HTR-8/SVneo (cell line): ENCODE measurements around the gene CBX7.
A peak's percentile ranks its signal among the peaks of the same experiment; 100 is the strongest.

Experiments
- DNase-seq: peaks from one replicate; pipeline ENCODE4 v3.0.0; 2011; ENCODE audit warnings: low spot score, mixed read lengths; ENCODE audit not compliant: insufficient read length
- FAIRE-seq: peaks from 2 replicates; lab custom pipeline; 2011; peaks lifted over from hg19 to GRCh38; lab: Jason Lieb, UNC

The CBX7 gene

DNA sequence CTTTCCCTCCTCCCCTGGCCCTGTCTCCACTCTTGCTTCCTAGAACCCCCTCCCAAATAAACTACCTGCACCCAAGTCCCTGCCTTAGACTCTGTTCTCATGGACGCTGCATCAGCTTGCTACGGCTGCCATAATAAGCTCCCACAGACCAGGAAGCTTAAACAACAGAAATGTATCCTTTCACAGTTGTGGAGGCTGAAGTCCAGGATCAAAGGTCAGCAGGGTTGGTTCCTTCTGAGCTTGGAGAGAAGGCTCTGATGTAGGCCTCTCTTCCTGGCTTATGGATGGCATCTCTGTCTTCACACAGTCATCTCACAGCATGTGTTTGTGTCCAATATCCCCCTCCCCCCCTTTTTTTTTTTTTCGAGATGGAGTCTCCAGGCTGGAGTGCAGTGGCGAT is 23.4 kb downstream of the CBX7 start:
- DNase-seq (no peak), FAIRE-seq (no peak)

DNA sequence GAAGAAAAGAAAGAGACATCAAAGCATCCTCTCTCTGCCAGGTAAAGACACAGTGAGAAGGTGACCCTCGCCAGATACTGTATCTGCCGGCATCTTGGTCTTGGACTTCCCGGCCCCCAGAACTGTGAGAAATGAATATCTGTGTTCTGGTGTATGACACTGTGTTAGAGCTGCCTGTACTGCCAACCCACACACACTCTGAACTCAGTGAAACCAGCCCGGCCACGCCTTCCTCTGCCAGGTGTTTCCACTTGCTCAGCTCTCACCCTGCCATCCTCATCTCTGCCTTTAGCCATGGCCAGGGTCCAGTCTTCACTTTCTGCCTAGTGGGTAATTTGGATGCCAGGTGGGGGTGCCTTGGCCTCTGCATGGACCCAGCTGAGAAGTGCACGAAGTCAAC is 24.0 kb downstream of the CBX7 start:
- DNase-seq (no peak), FAIRE-seq (no peak)

DNA sequence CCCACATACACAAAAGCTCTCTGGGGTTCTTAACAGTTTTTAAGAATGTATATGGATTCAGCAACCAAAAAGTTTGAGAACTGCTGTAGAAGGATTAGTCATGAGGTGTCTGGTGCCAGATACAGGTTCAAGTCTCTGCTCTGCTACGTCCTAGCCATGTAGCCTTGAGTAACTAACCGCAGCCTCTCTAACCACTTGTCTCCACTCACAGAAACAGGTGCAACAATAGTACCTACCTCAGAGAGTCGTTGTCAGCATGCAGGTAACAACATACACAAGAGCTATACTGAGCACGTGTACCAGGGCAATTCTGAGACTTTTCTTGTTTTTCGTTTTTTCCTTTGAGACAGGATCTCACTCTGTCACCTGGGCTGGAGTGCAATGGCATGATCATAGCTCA is 26.9 kb downstream of the CBX7 start:
- FAIRE-seq, result no peak
- DNase-seq, result no peak

DNA sequence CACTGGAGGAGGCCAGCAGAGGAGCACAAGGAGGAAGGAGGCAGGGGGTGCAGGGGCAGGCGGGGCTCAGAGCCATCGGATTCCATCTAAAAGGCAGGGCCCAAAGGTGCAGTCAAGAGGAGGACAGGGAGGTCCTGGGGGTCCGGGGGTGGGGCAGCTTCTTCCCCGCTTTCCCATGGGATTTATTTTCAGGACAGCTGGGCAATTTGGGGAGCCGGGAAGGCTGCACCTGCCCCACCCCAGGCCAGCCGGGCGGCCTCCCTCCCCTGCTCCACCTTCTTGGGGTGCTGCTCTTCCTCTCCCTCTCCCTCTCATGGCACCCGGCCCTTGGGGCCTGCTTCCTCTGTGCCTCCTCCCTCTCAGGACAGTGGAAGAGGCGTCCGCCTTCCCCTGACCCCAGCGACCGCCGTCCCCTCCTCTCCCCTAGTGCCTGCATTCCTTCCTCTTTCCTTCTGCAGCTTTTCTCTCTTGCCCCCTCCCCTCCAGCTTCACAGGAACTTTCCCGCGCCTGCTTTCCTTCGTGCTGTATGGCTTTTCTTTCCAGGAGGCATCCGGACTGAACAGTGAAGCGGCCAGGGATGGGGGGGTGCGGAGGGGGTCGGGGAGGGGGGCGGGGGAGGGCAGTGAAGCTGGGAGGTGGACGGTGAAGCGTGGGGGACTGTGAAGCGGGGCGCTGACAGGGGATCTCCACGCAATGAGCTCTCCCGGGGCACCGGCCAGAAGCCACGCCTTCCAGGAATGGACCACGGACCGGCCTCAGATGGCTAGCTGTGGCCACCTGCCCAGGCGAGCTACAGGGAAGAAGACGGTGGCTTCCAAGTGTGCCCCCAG is 28.5 kb downstream of the CBX7 start:
- FAIRE-seq, result no peak
- no peak for DNase-seq

DNA sequence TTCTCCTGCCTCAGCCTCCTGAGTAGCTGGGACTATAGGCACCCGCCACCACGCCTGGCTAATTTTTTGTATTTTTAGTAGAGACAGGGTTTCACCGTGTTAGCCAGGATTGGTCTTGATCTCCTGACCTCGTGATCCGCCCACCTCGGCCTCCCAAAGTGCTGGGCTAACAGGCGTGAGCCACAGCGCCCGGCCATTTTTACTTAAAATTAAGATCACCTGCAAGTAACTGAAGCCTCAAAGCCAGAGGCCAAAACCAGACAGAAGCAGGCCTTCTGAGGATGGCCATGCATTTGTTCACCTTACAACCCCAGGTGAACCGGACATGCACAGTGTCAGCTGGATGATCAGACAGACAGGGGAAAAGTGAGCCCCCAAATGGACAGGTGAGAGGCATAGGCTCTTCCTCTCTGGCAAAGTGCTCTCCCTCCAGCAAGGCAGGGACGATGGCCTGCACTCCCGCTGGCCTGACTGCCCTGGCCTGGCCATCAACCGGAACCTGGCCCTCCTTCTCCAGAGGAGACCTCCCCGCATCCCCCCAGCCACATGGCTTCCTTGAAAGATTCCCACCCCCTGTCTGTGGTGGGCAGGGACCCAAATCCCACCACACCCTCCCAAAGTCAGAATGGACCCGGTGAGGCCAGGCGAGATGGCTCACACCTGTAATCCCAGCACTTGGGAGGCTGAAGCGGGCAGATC is 29.6 kb downstream of the CBX7 start:
- no peak for DNase-seq
- FAIRE-seq, result no peak

DNA sequence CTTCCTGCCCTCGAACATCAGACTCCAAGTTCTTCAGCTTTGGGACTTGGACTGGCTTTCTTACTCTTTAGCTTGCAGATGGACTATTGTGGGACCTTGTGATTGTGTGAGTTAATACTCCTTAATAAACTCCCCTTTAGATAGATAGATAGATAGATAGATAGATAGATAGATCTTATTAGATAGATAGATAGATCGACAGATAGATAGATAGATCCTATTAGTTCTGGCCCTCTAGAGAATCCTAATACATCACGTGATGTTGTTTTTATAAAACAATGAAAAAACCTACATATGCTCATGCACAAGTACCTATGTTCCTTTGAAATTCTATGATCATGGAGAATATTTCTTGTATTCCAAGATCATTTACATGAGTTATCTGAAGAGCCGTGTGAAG is 31.5 kb downstream of the CBX7 start:
- DNase-seq (no peak), FAIRE-seq (no peak)

DNA sequence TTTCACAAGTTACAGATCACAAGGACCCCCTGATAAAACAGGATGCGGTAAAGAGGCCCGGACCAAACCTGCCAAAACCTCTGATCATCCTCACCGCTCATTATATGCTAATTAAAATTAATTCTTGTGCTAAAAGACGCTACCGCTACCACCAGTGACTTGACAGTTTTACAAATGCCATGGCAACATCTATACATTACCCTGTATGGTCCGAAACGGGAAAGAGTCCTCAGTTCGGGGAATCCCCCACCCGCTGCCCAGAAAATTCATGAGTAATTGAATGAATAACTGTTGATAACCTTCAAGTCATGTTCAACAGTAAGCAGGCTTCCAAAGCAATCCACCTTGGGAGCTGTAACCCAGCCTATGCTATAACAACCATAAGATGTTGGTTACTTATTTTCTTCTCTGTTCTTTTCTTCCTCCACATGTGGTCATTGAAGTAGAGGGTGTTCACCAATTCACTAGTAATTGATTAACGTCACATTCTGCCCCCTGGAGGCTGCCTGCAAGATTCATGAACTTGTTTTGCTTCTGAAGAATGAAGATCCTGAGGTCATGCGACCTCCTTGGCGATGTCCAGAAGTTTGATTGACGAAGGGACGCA is 34.8 kb downstream of the CBX7 start:
- FAIRE-seq, result peak; percentile 82
- peak; percentile 39 for DNase-seq

DNA sequence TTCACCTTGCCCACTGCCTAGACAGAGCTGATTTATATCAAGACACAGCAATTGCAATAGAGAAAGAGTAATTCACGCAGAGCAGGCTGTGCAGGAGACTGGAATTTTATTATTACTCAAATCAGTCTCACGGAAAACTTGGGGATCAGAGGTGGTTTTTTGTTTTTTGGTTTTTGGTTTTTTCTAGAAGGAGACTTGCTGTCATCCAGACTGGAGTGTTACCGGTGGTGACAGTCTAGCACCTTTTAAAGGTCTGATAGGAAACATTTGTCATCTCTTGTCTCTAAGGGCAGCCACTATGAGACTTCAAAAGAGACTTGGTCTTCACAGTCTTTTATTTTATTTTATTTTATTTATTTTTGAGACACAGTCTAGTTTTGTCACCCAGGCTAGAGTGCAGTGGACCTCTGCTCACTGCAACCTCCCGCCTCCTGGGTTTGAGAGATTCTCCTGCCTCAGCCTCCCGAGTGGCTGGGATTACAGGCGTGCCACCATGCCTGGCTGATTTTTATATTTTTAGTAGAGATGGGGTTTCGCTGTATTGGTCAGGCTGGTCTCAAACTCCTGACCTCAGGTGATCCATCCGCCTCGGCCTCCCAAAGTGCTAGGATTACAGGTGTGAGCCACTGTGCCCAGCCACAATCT is 36.4 kb downstream of the CBX7 start:
- no peak for FAIRE-seq
- DNase-seq, result no peak

DNA sequence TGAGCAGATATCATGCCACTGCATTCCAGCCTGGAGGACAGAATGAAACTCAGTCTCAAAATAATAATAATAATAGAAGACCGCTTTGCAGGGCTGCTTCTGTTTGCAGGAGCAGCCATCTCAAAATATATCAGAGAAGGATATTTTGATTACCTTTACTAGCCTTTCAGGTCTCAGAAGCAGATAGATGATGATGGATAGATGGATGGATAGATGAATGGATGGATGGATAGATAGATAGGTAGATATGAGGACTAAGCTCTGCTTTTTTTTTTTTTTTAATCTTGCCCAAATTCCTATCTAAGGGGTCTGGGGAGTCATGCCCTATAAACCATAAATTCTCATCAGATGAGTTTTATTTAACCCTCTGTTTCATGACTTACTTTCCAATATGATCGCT is 36.9 kb downstream of the CBX7 start:
- no peak for DNase-seq
- no peak for FAIRE-seq

DNA sequence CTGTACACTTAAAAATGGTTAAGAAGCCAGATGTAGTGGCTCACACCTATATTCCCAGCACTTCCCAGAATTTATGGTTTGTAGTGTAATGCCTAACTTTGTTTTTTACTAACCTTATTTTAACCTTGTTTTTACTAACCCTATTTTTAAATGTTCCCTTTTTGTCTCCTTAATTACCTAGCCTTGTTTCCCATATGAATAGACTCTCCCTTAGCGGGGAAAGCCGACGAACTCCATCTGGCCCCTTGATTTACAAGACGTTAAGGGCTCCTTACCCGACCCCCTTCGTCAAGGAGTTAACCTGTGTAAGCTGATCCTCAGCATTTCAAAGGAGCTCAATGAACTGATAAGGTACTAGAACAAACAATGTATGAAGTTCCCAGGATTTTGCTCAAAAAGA is 38.4 kb downstream of the CBX7 start:
- no peak for FAIRE-seq
- no peak for DNase-seq

DNA sequence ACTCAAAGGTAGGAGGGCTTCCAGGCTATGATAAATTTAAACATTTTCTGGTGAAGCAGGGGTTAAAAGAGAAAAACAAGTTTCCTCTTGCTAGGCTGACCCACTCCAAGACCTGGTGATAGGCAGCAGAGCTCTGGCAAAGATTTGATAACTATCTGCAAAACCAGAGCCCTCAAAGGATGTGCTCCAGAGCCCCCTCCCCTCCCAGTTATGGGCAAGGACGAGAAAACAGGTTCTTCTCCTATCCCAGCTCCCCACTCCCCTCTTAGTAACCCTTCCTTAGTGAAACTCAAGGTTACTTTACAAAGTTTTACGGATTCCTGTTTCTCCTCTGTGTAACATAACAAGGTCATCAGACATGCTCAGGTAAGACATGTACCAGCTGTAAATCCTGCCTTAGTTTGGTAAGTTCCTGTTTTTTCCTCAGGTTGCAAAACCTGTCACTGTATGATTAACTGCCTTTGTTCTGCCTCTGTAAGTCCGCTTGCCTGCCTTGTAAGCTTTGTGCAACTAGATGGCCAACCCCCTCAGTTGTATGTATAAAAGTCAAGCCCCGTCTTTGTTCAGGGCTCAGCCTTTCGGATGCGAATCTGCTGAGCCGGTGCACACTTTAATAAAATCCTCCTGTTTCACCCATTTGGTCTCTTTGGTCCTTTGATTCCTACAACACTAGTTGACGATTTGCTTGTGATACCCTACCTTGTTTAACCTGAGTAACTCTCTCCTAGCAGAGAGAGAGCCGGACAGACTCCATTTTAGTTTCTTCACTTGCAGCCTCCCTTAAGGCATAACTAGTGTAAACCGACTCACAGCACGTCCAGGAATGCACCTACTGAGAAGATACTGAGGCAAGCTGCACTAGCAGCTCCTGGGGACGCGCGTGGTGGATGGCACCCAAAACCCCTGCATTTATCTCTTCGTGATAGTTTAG is 41.6 kb downstream of the CBX7 start:
- no peak for DNase-seq
- FAIRE-seq, result no peak

DNA sequence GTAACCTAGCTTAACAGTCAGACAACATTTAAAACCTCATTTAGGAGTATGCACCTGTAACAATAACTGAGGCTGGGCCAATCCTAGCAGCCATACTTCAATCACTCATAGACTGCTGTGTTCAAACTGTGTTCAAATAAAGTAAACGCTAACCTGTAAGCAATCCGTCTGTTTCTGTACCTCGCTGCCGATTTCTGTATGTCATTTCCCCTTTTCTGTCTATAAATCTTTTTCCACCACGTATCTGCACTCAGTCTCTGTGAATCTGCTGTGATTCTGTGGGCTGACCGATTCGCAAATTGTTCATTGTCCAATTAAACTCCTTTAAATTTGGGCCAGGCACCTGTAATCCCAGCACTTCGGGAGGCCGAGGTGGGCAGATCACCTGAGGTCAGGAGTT is 43.1 kb downstream of the CBX7 start:
- DNase-seq, result no peak
- FAIRE-seq, result no peak

DNA sequence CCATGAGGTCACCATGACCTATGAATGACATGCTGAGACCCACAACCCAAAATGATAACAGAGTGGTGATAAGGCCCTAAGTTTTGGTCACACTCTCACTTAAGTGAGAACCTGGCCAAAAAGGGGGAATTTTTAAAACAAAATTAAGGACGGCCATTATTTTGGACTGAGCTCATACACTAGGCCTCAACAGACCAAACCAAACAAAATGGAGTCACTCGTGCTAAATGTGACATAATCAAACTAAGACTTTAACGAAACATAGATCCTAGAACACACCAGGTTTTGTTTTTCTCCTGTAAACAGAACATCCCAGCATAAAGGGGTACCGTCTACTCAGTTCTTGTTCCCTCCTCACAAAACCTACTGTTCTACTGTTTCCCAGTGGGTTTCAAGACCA is 44.0 kb downstream of the CBX7 start:
- FAIRE-seq, result no peak
- no peak for DNase-seq

DNA sequence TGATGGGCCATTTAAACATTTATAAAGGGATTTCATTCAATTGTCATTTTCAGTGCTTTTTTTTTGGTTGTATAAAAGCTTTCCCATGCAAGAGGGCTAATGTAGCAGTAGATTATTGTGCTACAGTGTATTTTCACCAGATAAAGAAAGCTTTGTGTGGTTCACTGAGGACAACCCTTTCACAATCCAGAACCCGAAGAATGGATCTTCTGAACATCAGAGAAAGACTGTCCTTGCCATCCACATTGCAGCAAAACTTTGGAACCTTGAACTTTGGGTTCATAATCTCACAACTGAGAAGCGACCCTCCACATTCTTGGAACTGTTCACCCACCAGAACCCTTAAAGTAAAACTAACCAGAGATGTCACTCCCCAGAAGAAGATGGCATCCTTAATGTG is 46.2 kb downstream of the CBX7 start:
- DNase-seq (no peak), FAIRE-seq (no peak)

DNA sequence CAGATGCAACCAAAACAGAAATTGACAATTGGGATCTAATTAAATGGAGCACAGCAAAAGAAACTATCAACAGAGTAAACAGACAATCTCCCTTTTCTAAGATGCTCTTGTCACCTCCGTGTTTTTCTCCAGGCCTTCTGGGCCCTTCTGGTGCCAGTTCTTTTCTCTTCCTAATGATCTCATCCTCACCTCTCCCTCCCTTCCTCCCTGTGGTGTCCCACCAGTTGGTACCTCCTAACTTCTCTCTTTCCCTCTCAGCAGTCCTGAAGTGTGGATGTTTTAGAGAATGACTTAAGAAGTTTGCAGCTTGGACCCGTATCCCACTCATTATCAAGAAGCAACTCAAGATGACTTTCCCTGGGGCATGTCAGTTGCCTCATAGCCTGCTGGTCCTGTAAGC is 49.0 kb downstream of the CBX7 start:
- FAIRE-seq, result no peak
- no peak for DNase-seq

DNA sequence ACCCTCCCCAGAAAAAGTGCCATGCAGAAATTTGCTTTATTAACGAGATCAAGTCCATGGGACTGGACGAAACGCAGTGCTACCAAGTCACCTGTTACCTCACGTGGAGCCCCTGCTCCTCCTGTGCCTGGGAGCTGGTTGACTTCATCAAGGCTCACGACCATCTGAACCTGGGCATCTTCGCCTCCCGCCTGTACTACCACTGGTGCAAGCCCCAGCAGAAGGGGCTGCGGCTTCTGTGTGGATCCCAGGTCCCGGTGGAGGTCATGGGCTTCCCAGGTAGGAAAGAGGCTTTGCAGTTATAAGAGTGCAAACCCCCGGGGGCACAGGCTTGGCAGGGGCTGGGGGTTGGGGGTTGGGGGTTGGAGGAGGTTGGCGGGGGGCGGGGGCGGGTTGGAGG is 51.3 kb downstream of the CBX7 start:
- no peak for DNase-seq
- no peak for FAIRE-seq

DNA sequence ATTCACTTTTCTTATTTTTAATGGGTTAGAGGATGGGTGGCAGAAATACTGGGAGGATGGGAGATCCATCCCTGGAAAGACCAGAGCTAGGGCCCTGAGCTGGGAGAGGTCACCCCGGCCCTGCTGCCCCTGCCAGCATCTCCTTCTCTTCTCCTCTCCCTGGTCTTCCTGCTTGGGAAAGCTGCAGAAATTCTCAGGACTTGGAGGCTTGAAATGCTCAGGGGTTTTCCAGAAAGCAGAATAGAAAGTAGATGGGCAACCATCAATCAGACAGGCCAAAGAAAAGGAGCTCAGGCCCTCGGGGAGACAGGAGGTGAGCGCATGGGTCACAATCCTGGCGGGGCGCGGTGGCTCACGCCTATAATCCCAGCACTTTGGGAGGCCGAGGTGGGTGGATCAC is 53.9 kb downstream of the CBX7 start:
- DNase-seq, result no peak
- FAIRE-seq, result no peak

DNA sequence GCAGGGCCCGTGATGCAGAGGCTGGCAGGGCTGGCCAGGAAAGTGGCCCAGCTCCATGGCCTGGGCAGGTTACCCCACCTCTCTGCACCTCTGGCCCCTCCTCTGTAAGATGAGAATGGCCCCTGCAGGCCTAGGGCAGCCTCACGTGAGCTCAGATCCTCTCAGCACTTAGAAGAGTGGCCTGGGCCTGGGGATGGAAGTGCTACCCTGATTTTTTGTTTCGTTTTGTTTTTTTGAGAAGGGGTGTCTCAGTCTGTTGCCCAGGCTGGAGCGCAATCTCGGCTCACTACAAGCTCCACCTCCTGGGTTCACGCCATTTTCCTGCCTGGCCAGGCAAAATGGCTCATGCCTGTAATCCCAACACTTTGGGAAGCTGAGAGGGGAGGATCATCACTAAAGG is 54.5 kb downstream of the CBX7 start:
- no peak for DNase-seq
- no peak for FAIRE-seq

DNA sequence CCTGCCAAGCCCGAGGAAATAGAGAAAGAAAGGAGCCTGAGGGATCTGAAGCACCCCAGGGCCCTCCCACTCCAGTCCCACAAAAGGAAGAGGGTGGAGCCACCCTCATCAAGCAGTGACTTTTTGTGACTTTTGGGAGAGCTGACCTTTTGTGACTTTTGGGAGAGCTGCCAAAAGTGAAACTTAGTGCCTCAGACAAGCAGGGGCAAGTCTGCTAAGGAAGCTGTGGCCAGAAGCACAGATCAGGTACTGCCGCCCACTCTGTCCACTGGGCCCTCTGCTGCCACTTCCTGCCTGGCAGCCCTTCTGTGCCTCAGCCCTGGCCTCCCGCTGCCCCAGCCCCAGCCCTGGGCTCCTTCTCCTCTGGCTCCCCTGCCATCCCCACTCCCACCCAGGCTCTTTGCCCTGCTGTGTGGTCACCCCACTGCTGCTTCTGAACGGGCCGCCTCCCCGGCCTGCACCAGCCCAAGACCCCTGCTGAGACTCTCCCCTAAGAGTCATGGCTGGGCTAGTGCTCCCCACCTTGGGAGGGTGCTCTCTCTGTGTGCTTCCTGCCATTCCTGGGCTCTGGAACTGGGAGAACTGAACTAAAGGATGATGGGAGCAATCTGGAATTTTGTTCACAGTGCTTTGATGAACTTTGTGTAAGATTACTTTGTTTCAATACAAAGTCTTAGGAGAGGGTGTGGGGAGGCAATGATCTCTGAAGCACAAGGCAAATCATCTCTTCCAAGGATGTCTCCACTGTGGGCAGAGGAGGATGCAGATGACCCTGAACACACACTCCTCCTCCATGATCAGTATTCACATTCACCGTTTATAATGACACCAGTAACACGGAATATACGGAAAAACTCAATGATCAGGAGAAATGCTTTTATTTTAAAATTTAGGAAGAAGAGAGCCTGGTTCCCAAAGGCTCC is 55.1 kb downstream of the CBX7 start, which contains the start of gene APOBEC3H:
TSS of gene APOBEC3H (plus strand) at position 147 of the 923 bp plus-strand sequence. CDS start 3,035 bp downstream, outside the sequence.
- peak; percentile 42 for FAIRE-seq

More for the DNA sequence above, 55.1 kb downstream of the CBX7 start, which contains the start of gene APOBEC3H:
- peak; percentile 57 for DNase-seq
